ENCODE results near the gene ZHX3.

Gene ZHX3

GRCh38 chr20:41159547-41159946 is 158.0 kb downstream of the ZHX3 start:
- no peak for DNase-seq (ENCODE audit: insufficient read length, low spot score)
- no peak for FAIRE-seq
- TF ChIP-seq POU2F2 (IDR thresholded peaks at IDR 0.05; ENCODE audit: low read depth, low read length) (no peak), POLR2AphosphoS5 (IDR thresholded peaks at IDR 0.05; ENCODE audit: low read depth, low read length) (no peak), TAF1 (IDR thresholded peaks at IDR 0.05; ENCODE audit: low read depth, low read length) (no peak), PAX5 (IDR thresholded peaks at IDR 0.05; ENCODE audit: insufficient read depth, low read length, severe bottlenecking) (no peak), POLR2A (IDR thresholded peaks at IDR 0.05; ENCODE audit: low read depth, low read length) (no peak), SPI1 (IDR thresholded peaks at IDR 0.05; ENCODE audit: low read depth, low read length) (no peak)

- FAIRE-seq (peak; percentile 35), DNase-seq (ENCODE audit: insufficient read length, low spot score) (no peak)
- TF ChIP-seq POLR2AphosphoS5 (IDR thresholded peaks at IDR 0.05; ENCODE audit: low read depth, low read length) (no peak), POU2F2 (IDR thresholded peaks at IDR 0.05; ENCODE audit: low read depth, low read length) (no peak), TAF1 (IDR thresholded peaks at IDR 0.05; ENCODE audit: low read depth, low read length) (no peak), SPI1 (IDR thresholded peaks at IDR 0.05; ENCODE audit: low read depth, low read length) (no peak), POLR2A (IDR thresholded peaks at IDR 0.05; ENCODE audit: low read depth, low read length) (no peak), PAX5 (IDR thresholded peaks at IDR 0.05; ENCODE audit: insufficient read depth, low read length, severe bottlenecking) (no peak)
Observed at GRCh38 chr20:41158082-41158625, 159.4 kb downstream of the ZHX3 start.

GRCh38 chr20:41155261-41155660 is 162.3 kb downstream of the ZHX3 start:
- FAIRE-seq (no peak), DNase-seq (ENCODE audit: insufficient read length, low spot score) (no peak)
- no peak for TF ChIP-seq SPI1 (IDR thresholded peaks at IDR 0.05; ENCODE audit: low read depth, low read length)

- no peak for TF ChIP-seq PAX5 (IDR thresholded peaks at IDR 0.05; ENCODE audit: insufficient read depth, low read length, severe bottlenecking)
- TF ChIP-seq SPI1 (IDR thresholded peaks at IDR 0.05; ENCODE audit: low read depth, low read length): no peak
- no peak for TF ChIP-seq POLR2A (IDR thresholded peaks at IDR 0.05; ENCODE audit: low read depth, low read length)
- no peak for TF ChIP-seq POLR2AphosphoS5 (IDR thresholded peaks at IDR 0.05; ENCODE audit: low read depth, low read length)
- FAIRE-seq: no peak
- no peak for DNase-seq (ENCODE audit: insufficient read length, low spot score)
Observed at GRCh38 chr20:41154436-41155176, 162.9 kb downstream of the ZHX3 start.

- no peak for FAIRE-seq
- DNase-seq (ENCODE audit: insufficient read length, low spot score): no peak
- TF ChIP-seq SPI1 (IDR thresholded peaks at IDR 0.05; ENCODE audit: low read depth, low read length) (no peak), POLR2AphosphoS5 (IDR thresholded peaks at IDR 0.05; ENCODE audit: low read depth, low read length) (no peak), PAX5 (IDR thresholded peaks at IDR 0.05; ENCODE audit: insufficient read depth, low read length, severe bottlenecking) (no peak), TAF1 (IDR thresholded peaks at IDR 0.05; ENCODE audit: low read depth, low read length) (no peak), POLR2A (IDR thresholded peaks at IDR 0.05; ENCODE audit: low read depth, low read length) (no peak), POU2F2 (IDR thresholded peaks at IDR 0.05; ENCODE audit: low read depth, low read length) (no peak)
Observed at GRCh38 chr20:41152108-41152757, 165.3 kb downstream of the ZHX3 start.

- FAIRE-seq (no peak), DNase-seq (ENCODE audit: insufficient read length, low spot score) (no peak)
- TF ChIP-seq PAX5 (IDR thresholded peaks at IDR 0.05; ENCODE audit: insufficient read depth, low read length, severe bottlenecking) (no peak), POLR2AphosphoS5 (IDR thresholded peaks at IDR 0.05; ENCODE audit: low read depth, low read length) (no peak), POLR2A (IDR thresholded peaks at IDR 0.05; ENCODE audit: low read depth, low read length) (no peak), SPI1 (IDR thresholded peaks at IDR 0.05; ENCODE audit: low read depth, low read length) (no peak), TAF1 (IDR thresholded peaks at IDR 0.05; ENCODE audit: low read depth, low read length) (no peak), POU2F2 (IDR thresholded peaks at IDR 0.05; ENCODE audit: low read depth, low read length) (no peak)
Observed at GRCh38 chr20:41151134-41151869, 166.2 kb downstream of the ZHX3 start.

GRCh38 chr20:41150664-41151063 is 166.9 kb downstream of the ZHX3 start:
- FAIRE-seq: no peak
- TF ChIP-seq TAF1 (IDR thresholded peaks at IDR 0.05; ENCODE audit: low read depth, low read length) (no peak), POLR2AphosphoS5 (IDR thresholded peaks at IDR 0.05; ENCODE audit: low read depth, low read length) (no peak), SPI1 (IDR thresholded peaks at IDR 0.05; ENCODE audit: low read depth, low read length) (no peak), POLR2A (IDR thresholded peaks at IDR 0.05; ENCODE audit: low read depth, low read length) (no peak), PAX5 (IDR thresholded peaks at IDR 0.05; ENCODE audit: insufficient read depth, low read length, severe bottlenecking) (no peak), POU2F2 (IDR thresholded peaks at IDR 0.05; ENCODE audit: low read depth, low read length) (no peak)
- no peak for DNase-seq (ENCODE audit: insufficient read length, low spot score)

- FAIRE-seq (no peak), DNase-seq (ENCODE audit: insufficient read length, low spot score) (no peak)
- no peak for TF ChIP-seq SPI1 (IDR thresholded peaks at IDR 0.05; ENCODE audit: low read depth, low read length)
- TF ChIP-seq POLR2A (IDR thresholded peaks at IDR 0.05; ENCODE audit: low read depth, low read length): no peak
- TF ChIP-seq POLR2AphosphoS5 (IDR thresholded peaks at IDR 0.05; ENCODE audit: low read depth, low read length): no peak
- TF ChIP-seq TAF1 (IDR thresholded peaks at IDR 0.05; ENCODE audit: low read depth, low read length): no peak
- no peak for TF ChIP-seq POU2F2 (IDR thresholded peaks at IDR 0.05; ENCODE audit: low read depth, low read length)
- TF ChIP-seq PAX5 (IDR thresholded peaks at IDR 0.05; ENCODE audit: insufficient read depth, low read length, severe bottlenecking): no peak
Observed at GRCh38 chr20:41148942-41149341, 168.6 kb downstream of the ZHX3 start.

- TF ChIP-seq POU2F2 (IDR thresholded peaks at IDR 0.05; ENCODE audit: low read depth, low read length) (no peak), POLR2A (IDR thresholded peaks at IDR 0.05; ENCODE audit: low read depth, low read length) (no peak), TAF1 (IDR thresholded peaks at IDR 0.05; ENCODE audit: low read depth, low read length) (no peak), PAX5 (IDR thresholded peaks at IDR 0.05; ENCODE audit: insufficient read depth, low read length, severe bottlenecking) (no peak), POLR2AphosphoS5 (IDR thresholded peaks at IDR 0.05; ENCODE audit: low read depth, low read length) (no peak), SPI1 (IDR thresholded peaks at IDR 0.05; ENCODE audit: low read depth, low read length) (no peak)
- FAIRE-seq (no peak), DNase-seq (ENCODE audit: insufficient read length, low spot score) (no peak)
Observed at GRCh38 chr20:41147767-41148191, 169.8 kb downstream of the ZHX3 start.

Data from GM12891 (cell line).